Smooth muscle cell (in vitro differentiated cells): ENCODE measurements around the gene KCNJ6. TPM values are rescaled to one million over a fixed set of nuclear protein-coding genes. Genes with fewer than 3 reads are reported as not detected.

Source experiments
- DNase-seq: peaks from one replicate; lab custom pipeline; 2025; ENCODE audit not compliant: unreplicated experiment; lab: John Stamatoyannopoulos, UW
- H2AFZ ChIP-seq: fragments of 200-600 bp; sonication (generic); 2 replicates; pipeline ENCODE4 v1.6.0; 2016; ENCODE audit warnings: antibody characterized with exemption, low read depth, mild to moderate bottlenecking
- H3F3A ChIP-seq: fragments of 200-600 bp; sonication (generic); 2 replicates; pipeline ENCODE4 v1.6.0; 2017; ENCODE audit warnings: antibody characterized with exemption, low read depth
- H3K27ac ChIP-seq: fragments of 200-600 bp; sonication (generic); 2 replicates; pipeline ENCODE4 v1.5.1; 2016; ENCODE audit warnings: low read depth, mild to moderate bottlenecking
- H3K27me3 ChIP-seq: fragments of 200-600 bp; sonication (generic); 2 replicates; pipeline ENCODE4 v1.6.1; 2016; ENCODE audit warnings: low read depth, mild to moderate bottlenecking
- H3K36me3 ChIP-seq: fragments of 200-600 bp; sonication (generic); 2 replicates; pipeline ENCODE4 v1.5.1; 2016; ENCODE audit warnings: low read depth
- H3K4me1 ChIP-seq: fragments of 200-600 bp; sonication (generic); 2 replicates; pipeline ENCODE4 v1.5.1; 2016; ENCODE audit warnings: low read depth
- H3K4me2 ChIP-seq: fragments of 200-600 bp; sonication (generic); 2 replicates; pipeline ENCODE4 v1.6.0; 2016; ENCODE audit warnings: mild to moderate bottlenecking
- H3K4me3 ChIP-seq: fragments of 200-600 bp; sonication (generic); 2 replicates; pipeline ENCODE4 v1.5.1; 2016; ENCODE audit warnings: mild to moderate bottlenecking
- H3K79me2 ChIP-seq: fragments of 200-600 bp; sonication (generic); 2 replicates; pipeline ENCODE4 v1.6.0; 2016; ENCODE audit warnings: low read depth, mild to moderate bottlenecking
- H3K9ac ChIP-seq: fragments of 200-600 bp; sonication (generic); 2 replicates; pipeline ENCODE4 v1.6.0; 2016; ENCODE audit warnings: low read depth
- H3K9me3 ChIP-seq: fragments of 200-600 bp; sonication (generic); replicated peaks from 2 replicates; pipeline ENCODE4 v1.5.1; 2016; ENCODE audit warnings: low read depth
- H4K20me1 ChIP-seq: fragments of 200-600 bp; sonication (generic); 2 replicates; pipeline ENCODE4 v1.6.0; 2016; ENCODE audit warnings: low read depth
- WGBS: methylation state at CpG from one replicate; pipeline ENCODE4 v1.1.7; 2016; ENCODE audit warnings: low lambda C conversion rate; 5-methylcytosine and 5-hydroxymethylcytosine counted together
- polyA plus RNA-seq: library from polyadenylated mRNA; unstranded; fragments of >200 nt; fragmentation: Nextera tagmentation; extraction: Ambion mirVana; gene quantifications from 2 replicates; pipeline ENCODE4 v1.2.1, GENCODE V29; 2016
- total RNA-seq: library from RNA; depleted of rRNA; stranded (reverse); fragments of >200 nt; gene quantifications from 2 replicates; pipeline ENCODE4 v1.2.3, GENCODE V29; 2014
- TF ChIP-seq, protein P1 (sequence below): fragments of 200-600 bp; sonication (generic); IDR thresholded peaks from 2 replicates; pipeline ENCODE4 v1.5.1; 2017; ENCODE audit warnings: borderline replicate concordance, mild to moderate bottlenecking, antibody characterized with exemption; ENCODE audit not compliant: insufficient read depth, poor library complexity, severe bottlenecking

Gene KCNJ6
- total and polyA plus RNA-seq, 2 experiments from 2014 or later: 0.15 to 0.27 TPM

DNA sequence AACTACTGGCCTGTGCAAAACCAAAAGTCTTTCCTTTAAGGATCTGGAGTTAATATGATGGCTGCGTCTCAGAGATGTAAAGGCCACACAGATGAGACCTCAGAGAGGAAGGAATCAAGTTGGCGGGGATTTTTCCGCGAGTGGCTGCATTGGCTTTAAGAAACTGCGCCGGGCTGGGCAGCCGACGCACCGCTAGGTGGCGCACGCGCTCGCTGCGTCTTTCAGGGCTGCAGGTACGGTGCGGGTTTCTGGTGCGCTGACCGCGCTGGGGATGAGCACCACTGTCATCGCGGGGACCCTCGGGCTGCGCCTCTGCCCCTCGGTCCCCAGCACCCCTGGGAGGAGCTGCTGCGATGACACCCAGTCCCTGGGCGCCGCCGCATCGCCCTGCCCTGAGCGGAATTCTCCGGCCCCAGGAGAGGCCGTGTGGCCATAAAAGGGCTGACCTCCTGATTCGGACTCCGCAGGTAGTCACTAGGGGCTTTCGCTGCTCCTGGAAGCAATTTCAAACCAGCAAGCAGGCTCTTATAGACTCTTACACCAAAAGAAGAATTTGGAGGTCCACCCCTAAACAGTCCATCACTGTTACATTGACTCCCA lies 241.0 kb downstream of the KCNJ6 start:
- Histone ChIP-seq H3K4me1 (no peaks in the 10 kb centered on the region), H3K36me3 (no peaks in the 10 kb centered on the region), H3K27me3 (no peaks in the 10 kb centered on the region), H3K4me2 (peak overlapping the region; percentile 80), H3K9me3 (no peaks in the 10 kb centered on the region), H2AFZ (peak overlapping the region; percentile 22), H4K20me1 (no peaks in the 10 kb centered on the region), H3K9ac (no peak overlapping the region), H3K4me3 (peak overlapping the region; percentile 24), H3K27ac (no peak overlapping the region), H3K79me2 (no peaks in the 10 kb centered on the region), H3F3A (no peaks in the 10 kb centered on the region)
- peak; percentile 19 for DNase-seq
- 13% methylated on average over 35 of the region's 35 CpGs for WGBS
- TF ChIP-seq, protein P1, sequence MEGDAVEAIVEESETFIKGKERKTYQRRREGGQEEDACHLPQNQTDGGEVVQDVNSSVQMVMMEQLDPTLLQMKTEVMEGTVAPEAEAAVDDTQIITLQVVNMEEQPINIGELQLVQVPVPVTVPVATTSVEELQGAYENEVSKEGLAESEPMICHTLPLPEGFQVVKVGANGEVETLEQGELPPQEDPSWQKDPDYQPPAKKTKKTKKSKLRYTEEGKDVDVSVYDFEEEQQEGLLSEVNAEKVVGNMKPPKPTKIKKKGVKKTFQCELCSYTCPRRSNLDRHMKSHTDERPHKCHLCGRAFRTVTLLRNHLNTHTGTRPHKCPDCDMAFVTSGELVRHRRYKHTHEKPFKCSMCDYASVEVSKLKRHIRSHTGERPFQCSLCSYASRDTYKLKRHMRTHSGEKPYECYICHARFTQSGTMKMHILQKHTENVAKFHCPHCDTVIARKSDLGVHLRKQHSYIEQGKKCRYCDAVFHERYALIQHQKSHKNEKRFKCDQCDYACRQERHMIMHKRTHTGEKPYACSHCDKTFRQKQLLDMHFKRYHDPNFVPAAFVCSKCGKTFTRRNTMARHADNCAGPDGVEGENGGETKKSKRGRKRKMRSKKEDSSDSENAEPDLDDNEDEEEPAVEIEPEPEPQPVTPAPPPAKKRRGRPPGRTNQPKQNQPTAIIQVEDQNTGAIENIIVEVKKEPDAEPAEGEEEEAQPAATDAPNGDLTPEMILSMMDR: peak; percentile 96

DNA sequence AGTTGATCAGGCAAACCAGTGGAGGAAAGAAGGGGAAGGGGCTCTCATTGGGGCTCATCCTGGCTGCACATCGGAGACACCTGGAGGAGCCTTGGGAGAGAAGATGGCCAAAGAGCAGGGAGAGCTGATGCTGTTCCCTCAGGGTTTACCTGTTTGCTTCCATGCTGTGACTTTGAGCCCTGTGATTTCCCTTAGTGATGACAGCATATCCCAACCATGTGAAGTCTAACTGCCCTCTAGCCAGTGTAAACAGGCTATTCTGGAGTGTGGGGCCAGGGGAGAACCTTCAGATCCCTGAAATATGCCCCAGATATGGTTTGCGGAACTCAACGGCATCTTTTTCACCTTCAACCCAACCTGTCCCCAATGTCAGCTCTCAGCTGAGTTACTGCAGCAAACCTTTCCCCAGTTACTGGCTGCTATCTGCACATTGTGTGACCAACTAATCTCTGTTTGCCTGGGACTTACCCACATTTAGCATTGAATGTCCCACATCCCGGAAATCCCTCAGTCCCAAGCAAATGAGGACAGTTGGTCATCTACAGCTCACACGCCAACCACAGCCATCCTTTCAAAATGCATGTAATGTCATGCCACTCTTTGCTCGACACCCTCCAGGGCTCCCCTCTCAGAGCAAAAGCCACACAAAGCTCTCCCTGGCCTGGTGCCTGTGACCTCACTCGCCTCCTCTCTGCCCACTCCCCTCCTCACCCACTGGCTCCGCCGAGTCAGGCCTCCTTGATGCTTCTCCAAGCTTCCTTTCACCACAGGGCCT lies 242.3 kb downstream of the KCNJ6 start:
- no peaks in the 10 kb centered on the region for H3K4me1 ChIP-seq
- H3K27me3 ChIP-seq: no peaks in the 10 kb centered on the region
- DNase-seq: no peak
- H4K20me1 ChIP-seq: no peaks in the 10 kb centered on the region
- H2AFZ ChIP-seq: no peak overlapping the region
- H3K36me3 ChIP-seq: no peaks in the 10 kb centered on the region
- WGBS: 78% methylated on average over 9 of the region's 9 CpGs
- H3K9ac ChIP-seq: no peak overlapping the region
- no peaks in the 10 kb centered on the region for H3K9me3 ChIP-seq
- no peak overlapping the region for H3K4me2 ChIP-seq
- H3K79me2 ChIP-seq: no peaks in the 10 kb centered on the region
- TF ChIP-seq, protein P1: no peak
- H3K4me3 ChIP-seq: no peak overlapping the region
- no peak overlapping the region for H3K27ac ChIP-seq
- no peaks in the 10 kb centered on the region for H3F3A ChIP-seq

DNA sequence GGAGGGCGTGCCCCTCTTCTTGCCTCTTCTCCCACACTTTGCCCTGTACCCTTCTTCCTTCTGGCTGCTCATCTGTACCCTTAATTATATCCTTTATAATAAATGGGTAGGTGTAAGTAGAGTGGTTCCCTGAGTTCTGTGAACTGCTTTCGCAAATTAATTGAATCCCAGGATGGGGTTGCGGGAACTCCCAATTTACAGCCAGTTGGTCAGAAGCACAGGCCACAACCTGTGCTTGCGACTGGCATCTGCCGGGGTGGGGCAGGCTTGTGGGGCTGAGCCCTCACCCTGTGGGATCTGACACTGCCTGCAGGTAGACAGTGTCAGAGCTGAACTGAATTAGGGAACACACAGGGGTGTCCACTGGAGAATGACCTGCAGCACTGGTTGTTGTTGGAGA lies 244.9 kb downstream of the KCNJ6 start:
- H3K9ac ChIP-seq: no peak overlapping the region
- H2AFZ ChIP-seq: no peak overlapping the region

More for the DNA sequence above, 244.9 kb downstream of the KCNJ6 start:
- no peaks in the 10 kb centered on the region for H3K27me3 ChIP-seq
- no peak for DNase-seq
- TF ChIP-seq, protein P1: no peak
- no peak overlapping the region for H3K27ac ChIP-seq
- no peaks in the 10 kb centered on the region for H3K9me3 ChIP-seq
- H3K79me2 ChIP-seq: no peaks in the 10 kb centered on the region
- H3K4me3 ChIP-seq: no peak overlapping the region
- H3K4me1 ChIP-seq: no peaks in the 10 kb centered on the region
- H4K20me1 ChIP-seq: no peaks in the 10 kb centered on the region
- H3F3A ChIP-seq: no peaks in the 10 kb centered on the region
- H3K36me3 ChIP-seq: no peaks in the 10 kb centered on the region
- WGBS: 92% methylated on average over 5 of the region's 5 CpGs
- no peak overlapping the region for H3K4me2 ChIP-seq
